ENCODE data around the gene SDHB.

Gene SDHB

DNA sequence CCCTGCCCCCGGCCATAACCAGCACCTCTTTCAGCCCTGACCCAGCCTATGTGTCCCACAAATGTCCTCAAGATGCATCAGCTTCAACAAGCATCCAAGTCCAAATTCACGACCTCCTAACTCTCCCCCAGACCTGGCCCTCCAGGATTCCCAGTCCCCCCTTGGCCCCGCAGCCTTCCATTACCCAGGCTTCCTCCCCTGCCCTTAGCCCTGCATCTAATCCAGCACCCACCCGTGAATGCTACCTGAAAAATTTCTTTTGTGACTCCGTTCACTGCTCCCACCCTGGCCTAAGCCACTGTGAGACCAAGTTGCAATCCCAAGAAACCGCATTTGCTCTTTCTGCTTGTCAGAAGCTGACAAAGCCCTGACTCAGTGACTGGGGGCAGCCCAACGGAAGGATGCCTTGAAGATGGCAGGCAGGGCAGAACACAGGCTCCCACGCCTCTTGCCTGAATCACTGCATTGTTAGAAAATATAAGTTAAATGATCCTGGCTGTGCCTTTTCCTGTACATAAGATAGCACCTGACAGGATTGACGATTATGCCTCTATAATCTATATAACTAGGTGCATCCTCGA lies 72.5 kb downstream of the SDHB start:
- no peak for DNase-seq

DNA sequence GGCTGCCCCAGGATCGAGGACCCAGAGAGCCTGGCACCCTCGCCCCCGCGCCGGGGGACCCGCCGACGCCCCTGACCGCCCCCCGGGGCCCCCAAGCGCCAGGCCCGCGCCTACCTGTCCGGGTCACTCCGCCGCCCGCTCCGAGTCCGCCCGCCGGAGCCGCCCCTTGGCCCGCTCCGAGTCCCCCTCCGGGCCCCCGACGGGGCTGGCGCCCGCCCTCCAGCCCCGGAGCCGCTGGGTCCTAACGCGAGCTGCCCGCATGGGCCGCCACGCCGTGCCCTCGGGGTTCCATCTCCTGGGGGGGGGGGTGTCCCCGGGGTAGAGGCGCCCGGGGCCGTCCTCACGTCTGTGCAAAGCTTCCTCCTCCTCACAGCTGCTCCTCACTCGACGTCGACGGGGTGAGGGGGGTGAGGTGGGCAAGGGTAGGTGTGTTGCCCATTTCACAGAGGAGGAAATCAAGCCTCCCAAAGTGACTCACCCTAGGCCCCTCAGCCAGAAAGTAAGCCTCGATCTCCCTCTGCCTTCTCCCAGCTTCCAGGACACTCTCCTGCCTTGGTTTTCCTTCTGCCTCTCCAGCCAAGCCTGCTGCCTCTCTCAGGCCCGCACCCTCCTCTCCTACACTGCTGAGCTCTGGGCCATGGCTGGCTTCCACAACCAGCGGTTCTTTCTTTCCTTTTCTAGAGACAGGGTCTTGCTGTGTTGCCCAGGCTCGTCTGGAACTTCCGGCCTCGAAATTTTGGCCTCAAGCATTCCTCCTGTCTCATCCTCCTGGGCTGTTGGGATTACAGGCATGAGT lies 73.2 kb downstream of the SDHB start, which contains the start of gene MFAP2:
MFAP2 (minus strand) TSS at position 148 of the 796 bp plus-strand sequence. CDS start 2,347 bp downstream, outside the sequence.
- DNase-seq: no peak

DNA sequence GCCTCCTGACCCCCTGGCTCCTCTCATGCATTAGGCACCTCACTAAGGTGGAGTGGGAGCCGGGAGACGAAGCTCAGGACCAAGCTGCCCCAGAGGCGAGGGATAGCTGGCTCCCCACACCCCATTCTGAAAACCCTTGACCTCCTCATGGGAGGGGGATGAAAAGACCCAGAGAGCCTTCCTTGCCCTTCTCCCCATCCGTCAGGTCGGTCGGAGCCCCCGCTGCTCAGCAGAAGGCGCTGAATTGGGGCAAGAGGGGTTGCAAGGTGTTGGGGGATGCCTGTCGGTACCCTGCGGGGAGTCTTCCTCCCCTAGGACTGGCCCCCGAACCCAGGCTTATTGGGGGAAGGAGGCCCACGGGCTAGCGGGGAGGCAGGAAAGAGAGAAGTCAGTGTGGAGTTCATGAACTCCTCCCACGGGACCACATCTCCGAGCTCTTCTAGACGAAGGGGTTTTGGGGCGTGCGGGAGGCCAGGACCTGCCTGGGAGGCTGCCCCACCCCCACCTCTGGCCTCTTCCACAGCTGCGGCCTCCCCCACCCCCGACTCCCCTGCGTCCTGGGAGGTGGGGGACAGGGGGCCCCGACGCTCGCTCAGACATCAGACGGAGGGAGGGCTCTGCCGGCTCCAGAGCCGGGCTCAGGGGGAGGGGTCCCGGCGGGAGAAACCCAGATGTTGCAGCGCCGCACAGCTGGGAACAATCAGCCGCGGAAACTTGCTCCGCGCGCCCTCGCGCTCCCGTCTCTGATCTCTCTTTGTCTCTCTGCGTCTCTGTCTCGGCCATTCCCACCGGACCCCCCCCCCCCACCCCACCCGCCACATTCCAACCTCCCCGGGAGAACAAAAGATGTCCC lies 74.1 kb downstream of the SDHB start:
- no peak for DNase-seq

DNA sequence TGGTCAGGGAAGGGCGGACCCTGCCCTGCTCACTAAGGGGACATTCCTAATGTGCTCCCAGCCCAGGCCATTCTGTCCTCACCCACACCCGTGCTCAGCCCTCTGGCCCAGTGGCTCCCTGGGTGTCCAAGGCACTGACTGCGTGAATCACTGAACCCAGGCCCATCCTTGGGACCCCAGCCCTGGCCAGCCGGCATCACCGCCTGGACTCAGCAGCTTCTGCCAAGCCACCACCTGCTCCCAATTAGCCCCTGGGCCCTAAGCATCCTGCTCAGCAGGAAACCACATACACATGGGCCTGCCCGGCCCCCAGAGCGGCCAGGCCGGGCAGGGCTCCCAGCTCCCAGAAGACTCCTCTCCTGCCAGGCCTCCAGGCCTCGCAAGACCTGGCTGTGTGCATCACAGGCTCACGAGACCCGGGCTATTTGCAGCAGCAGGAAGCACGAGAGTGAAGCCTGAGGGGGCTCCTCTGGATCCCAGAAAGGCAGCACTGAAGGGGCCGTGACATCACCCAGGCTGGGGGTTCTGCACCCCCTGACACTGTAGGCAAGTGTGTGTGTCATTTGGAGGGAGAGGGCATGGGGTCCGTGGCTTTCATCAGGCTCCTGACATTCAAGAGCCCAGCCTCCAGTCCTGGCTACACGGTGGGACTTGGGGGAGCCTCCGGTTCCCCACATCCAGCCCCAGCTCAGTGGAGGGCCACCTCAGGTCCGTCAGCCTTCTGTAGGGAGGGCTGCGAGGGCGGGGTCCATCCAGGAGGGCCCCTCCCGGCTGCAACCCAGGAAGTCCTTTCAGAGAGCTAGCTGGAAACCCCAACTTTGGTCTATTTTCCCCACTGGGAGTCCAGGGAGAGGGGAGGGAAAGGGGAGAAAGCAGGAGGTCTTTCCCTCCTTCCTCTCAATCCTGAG lies 75.0 kb downstream of the SDHB start:
- no peak for DNase-seq

DNA sequence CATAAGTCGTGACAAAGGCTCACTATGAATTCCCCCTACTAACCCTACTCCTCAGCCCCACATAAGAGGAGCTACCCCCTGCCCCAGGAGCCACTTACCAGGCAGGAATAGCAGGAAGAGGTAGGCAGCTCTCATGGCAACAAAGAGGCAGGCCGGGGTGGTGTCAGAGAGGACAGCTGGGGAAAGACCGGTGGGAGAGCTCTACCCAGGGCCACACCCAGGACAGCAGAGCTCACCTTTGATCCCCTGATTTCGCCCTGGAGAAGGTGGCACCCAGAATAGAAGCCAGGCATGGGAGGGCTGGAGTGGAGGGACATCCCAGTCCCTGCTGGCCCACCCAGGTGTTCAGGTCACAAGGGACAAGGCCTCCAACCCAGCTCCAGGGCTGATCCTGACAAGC lies 75.7 kb downstream of the SDHB start:
- no peak for DNase-seq

DNA sequence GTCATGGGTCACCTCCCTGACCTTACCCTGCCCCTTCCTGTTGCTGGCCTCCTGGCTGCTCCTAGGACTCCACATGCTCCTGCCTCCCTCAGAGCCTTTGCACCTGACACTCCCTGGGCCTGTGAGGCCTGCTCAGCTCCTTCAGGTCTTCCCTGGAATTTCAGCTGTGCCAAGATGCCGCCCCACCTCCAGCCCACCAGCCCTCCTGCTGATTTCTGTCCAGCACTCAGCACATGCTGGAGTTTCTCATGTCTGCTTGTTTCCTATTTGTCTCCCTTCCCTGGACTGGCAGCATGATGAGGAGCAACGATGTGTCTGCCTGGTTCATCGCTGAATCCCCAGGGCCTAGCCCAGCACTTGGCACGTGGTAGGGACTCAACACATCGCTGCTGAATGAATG lies 76.5 kb downstream of the SDHB start:
- DNase-seq: no peak

DNA sequence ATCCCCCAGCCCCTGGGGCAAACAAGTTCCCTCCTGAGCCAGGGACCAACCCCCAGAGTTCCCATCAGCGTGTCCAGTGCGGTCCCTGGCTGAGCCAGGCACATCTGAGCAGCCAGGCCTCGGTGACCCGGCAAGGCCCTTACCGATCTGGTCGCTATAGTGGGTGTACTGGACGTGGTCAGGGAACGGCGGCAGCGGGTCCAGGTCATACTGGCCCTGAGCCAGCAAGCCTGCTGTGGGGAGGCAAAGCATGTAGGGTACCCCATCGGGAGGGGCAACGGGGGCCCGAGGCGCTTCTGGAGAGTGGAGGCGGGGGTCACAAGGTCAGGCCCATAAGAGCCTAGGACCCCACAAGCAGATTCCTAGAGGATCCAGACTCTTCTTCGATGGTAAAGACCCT lies 76.9 kb downstream of the SDHB start:
- DNase-seq: no peak

DNA sequence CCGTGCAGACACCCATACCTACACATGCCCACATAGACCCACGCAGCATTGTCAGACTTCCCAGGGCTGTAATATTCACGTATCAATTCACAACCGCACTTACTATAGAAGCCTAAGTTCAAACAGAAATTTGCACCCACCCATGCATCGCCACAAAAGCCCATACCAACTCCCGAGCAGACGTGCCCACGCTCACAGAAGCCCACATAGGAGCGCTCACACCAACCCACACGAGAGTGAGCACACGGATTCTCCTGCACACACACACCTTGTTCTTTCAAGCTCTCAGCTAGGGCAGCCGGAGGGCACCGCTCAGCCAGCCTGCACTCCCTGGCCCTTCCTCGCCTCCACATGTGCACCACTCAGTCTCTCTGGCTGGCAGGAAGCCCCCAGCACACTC lies 78.0 kb downstream of the SDHB start:
- no peak for DNase-seq

DNA sequence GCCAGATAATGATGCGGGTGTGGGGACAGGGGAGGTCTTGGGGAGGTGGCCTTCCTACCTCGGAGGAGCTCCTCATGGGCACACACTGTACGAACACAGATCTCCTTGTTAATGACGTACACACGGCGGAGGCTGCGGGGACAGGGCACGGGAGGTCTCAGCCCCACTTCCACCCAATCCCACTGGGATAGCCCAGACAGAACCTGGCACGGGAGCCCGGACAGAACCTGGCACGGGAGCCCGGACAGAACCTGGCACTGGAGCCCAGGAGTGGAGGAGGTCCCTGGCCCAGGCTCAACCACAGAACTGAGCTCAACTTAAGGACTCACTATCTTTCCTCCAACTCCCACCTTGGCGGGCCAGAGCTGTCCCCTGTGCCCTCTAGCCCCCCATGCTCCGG lies 78.6 kb downstream of the SDHB start:
- no peak for DNase-seq

DNA sequence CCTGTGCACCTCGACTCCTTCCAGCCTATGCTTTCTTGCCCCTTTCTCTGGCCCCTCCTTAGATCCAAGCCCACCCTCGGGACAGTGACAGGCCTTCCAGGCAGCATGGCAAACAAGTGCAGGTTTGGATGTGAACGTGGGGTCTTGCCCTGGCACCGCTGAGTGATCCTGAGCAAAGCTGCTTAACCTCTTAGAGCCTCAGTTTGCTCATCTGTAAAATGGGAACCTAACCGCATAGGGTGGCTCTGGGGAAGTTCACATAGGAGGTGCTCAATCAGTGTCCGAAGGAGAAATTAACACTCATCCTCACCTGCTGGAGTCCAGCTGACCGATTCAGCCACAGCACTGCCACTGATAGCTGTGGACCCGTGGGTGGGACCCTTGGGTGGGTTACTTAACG lies 80.6 kb downstream of the SDHB start:
- no peak for DNase-seq

DNA sequence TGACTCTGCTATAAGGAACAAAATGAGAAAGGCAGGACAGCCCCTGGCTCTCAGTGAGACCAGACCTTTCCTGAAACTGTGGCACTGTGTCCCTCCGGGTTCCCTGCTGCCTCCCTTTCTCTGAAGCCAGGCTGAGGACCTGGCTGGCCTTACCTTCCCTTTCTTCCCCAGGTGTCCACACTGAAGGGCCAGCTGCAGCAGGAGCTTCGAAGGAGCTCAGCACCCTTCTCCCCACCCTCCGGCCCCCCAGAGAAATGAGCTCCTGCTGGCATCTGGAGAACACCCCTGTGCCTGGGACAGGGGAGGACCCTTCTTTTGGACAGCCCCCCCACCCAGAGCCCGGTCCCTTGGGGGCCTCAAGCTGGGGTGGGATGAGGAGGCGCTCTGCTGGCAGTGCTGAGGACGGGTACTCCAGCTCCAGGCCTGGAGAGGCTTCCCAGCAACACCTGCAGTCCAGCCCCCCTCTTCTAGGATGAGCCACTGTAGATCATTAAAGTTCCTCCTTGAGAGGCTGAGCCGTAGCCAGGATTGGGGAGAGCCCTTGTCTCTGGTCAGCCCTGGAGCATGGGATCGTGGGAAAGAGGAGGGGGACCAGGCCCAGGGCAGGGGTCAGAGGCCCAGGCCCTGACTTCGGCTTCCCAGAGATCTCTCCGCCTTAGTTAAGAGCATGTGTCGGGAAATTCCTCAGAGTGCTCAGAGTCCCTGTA lies 81.5 kb downstream of the SDHB start:
- DNase-seq: no peak

DNA sequence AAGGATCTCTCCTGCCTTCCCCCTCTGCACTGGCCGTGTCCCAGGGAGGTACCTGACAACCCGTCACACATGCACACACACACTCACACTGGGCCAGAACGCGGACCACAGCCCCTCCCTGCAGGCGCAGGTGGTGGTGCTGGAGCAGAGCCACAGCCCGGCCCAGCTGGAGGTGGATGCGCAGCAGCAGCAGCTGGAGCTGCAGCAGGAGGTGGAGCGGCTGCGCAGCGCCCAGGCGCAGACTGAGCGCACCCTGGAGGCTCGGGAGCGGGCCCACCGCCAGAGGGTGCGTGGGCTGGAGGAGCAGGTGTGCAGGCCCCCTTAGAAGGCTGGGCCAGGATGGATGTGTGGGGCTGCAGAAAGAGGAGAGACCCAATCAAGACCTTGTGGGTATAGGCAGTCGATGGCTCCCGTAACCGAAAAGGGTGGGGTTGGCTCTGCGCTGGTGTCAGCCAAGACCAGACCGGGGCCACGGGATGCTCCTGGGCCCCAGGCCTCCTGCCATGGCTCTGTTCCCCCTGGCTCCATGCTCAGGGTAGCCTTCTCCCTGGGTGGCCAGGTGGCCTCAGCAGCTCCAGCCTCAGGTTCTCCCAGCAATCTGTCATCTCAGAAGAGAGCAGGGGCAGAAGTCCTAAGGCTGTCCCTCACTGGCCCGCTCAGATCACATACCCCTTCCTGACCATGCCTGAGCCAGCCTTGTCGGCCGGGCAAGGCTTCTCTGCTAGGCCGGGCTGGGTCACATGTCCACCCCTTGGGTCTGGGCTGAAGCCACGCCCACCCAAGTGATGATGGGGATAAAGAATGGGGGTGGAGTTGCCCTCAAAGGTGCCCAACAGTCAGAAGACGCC lies 82.3 kb downstream of the SDHB start:
- no peak for DNase-seq

DNA sequence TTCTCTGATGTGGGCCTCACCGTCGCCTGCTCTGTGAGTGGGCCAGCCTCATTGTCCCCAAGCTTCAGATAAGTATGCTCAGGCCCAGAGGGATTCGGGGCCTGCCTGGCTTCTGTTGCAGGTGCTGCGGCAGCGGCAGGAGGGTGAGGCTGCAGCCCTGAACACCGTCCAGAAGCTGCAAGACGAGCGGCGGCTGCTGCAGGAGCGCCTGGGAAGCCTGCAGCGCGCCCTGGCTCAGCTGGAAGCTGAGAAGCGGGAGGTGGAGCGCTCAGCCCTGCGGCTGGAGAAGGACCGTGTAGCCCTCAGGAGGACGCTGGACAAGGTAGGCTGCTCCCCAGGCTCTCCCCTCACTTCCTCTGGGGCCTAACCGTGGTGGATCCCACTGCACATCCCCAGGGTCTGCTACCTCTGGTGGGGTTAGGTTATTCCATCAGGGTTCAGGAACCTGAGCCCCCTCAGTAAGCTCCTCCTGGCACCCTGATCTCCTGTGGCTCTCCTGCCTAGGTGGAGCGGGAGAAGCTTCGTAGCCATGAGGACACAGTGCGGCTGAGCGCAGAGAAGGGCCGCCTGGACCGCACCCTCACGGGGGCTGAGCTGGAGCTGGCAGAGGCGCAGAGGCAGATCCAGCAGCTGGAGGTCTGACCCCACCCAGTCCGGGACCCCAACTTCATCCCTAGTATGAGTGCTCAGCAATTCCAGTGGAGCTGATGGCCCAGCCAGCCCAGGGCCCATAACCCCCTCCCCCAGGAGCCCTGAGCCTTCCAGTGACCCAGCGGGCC lies 83.5 kb downstream of the SDHB start:
- no peak for DNase-seq

DNA sequence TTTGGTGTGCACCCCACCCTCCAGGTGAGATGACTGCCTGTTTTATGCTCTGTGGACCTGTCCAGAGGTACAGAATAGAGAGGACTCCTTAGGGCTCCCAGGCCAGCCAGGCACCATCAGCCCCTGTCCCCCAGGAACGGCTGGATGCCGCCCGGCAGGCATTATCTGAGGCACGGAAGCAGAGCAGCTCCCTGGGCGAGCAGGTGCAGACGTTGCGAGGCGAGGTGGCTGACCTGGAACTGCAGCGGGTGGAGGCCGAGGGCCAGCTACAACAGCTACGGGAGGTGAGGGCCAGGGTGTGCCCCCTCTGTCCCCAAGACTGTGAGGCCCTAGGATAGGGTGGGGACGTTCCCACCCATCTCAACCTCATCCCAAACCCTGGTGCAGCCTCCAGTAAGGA lies 84.2 kb downstream of the SDHB start:
- DNase-seq: no peak

DNA sequence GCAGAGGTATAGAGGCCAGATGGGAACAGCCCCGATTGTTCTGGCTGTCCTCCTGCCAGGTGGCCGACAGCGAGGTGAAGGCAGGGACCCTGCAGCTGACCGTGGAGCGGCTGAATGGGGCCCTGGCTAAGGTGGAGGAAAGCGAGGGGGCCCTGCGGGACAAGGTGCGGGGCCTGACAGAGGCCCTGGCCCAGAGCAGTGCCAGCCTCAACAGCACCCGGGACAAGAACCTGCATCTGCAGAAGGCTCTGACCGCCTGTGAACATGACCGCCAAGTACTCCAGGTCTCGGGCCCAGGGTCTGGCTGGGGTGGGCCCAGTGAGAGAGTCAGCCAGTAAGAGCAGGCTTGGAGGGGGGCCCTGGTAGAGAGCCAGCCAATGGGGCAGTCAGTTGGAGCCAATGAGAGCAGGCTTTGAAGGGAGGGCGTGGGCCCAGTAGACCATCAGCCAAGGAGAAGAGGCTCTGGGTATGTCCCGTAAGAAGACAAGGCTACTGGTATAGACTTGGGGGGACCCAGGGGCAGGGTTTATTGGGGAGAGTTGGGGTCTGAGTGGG lies 84.7 kb downstream of the SDHB start:
- no peak for DNase-seq
